Ascending aorta (tissue), 2 donors: ENCODE measurements around the gene LHX2. TPM values are rescaled to one million over a fixed set of nuclear protein-coding genes. Genes with fewer than 3 reads are reported as not detected.
"Not testable (repeated sequence)": the region's sequence is repeated elsewhere in the genome, so short reads cannot be mapped to it uniquely, and the experiment has no call there.

Experiments used
- DNase-seq, 2 donors: peaks; one replicate each; pipeline ENCODE4 v3.0.0-alpha.2; 2019; ENCODE audit warnings: low spot score in 2 of 2
- H3K27ac ChIP-seq, 2 donors: fragments of 200-600 bp; sonication (generic); one replicate each; pipeline ENCODE4 v1.5.1; 2016 to 2017; ENCODE audit warnings: mild to moderate bottlenecking in 1 of 2
- H3K27me3 ChIP-seq: fragments of 200-600 bp; sonication (generic); one replicate; pipeline ENCODE4 v1.5.1; 2017
- H3K36me3 ChIP-seq, 2 donors: fragments of 200-600 bp; sonication (generic); one replicate each; pipeline ENCODE4 v1.5.1; 2016
- H3K4me1 ChIP-seq, 2 donors: fragments of 200-600 bp; sonication (generic); one replicate each; pipeline ENCODE4 v1.5.1; 2016 to 2017; ENCODE audit warnings: mild to moderate bottlenecking in 1 of 2
- H3K4me3 ChIP-seq, 2 donors: fragments of 200-600 bp; sonication (generic); one replicate each; pipeline ENCODE4 v1.5.1; 2016 to 2017; ENCODE audit warnings: mild to moderate bottlenecking in 1 of 2
- H3K9me3 ChIP-seq, 2 donors: fragments of 200-600 bp; sonication (generic); one replicate each; pipeline ENCODE4 v1.5.1; 2016
- intact Hi-C: fragments of 100-400 bp; cut with DNase I; formaldehyde crosslinking; loops from one replicate; pipeline ENCODE4 v1.15.1; 2023
- total RNA-seq: library from RNA; depleted of rRNA; stranded (reverse); fragments of >200 nt; gene quantifications from one replicate; pipeline ENCODE4 v1.1.0, GENCODE V29; 2016
- TF ChIP-seq, protein P1 (sequence below), 3 experiments: fragments of 200-600 bp in 2 of 3; fragments of 450-650 bp in 1 of 3; sonication (generic) in 2 of 3; IDR thresholded peaks; one replicate each; pipeline ENCODE4 v1.5.1; 2016 to 2019; ENCODE audit warnings: antibody characterized with exemption in 3 of 3, mild to moderate bottlenecking in 1 of 3, moderate library complexity in 1 of 3

Gene LHX2
- total RNA-seq, 1 donor from 2014 or later = not detected

DNA sequence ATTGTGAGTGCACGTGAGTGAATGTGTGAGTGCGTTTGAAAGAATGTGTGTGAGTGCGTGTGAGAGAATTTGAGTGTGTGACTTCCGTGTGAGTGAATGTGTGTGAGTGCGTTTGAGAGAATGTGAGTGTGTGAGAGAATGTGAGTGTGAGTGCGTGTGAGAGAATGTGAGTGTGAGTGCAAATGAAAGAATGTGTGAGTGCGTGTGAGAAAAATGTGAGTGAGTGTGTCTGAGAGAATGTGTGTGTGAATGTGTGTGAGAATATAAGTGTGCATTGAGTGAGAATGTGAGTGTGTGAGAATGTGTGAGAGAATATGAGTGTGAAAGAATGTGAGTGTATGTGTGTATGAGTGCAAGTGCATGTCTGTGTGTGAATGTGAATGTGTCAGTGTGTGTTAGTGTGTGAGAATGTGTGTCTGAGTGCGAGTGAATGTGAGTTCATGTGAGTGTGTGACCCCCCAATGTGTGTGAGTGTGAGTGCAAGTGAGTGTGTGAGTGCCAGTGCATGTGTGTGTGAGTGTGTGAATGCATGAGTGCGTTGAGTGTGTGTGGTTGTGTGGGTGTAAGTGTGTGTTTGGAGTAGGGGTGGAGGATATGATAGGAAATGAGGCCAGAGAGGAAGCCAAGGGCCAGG, 37.9 kb upstream of the LHX2 start:
- intact Hi-C loops = no loop called here

DNA sequence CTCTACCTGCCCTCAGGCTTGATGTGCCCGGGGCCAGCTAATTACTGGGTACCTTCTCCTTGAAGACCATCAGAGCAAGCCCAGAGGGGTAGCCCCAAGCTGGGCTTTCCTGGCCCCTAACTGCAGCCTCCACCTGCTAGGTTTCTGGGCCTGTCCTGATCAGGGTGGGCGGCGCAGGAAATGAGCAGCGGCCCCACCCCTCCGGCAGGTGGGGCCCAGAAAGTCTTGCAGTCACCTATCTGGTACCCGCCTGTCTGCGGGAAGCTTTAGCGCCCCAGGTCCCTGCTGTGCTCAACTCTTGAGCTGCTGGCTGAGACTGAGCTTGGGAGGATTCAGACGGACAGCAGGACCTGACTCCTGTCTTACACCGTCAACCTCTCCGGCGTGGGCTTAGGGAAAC, 37.1 kb upstream of the LHX2 start:
- intact Hi-C loops = no loop called here
- Histone ChIP-seq H3K4me1 (no peaks in the 10 kb centered on the region), H3K4me3 (no peak overlapping the region), H3K36me3 (no peaks in the 10 kb centered on the region), H3K9me3 (no peaks in the 10 kb centered on the region), H3K27ac (no peak overlapping the region), H3K27me3 (no peaks in the 10 kb centered on the region)
- DNase-seq = no peak
- TF ChIP-seq, protein P1, sequence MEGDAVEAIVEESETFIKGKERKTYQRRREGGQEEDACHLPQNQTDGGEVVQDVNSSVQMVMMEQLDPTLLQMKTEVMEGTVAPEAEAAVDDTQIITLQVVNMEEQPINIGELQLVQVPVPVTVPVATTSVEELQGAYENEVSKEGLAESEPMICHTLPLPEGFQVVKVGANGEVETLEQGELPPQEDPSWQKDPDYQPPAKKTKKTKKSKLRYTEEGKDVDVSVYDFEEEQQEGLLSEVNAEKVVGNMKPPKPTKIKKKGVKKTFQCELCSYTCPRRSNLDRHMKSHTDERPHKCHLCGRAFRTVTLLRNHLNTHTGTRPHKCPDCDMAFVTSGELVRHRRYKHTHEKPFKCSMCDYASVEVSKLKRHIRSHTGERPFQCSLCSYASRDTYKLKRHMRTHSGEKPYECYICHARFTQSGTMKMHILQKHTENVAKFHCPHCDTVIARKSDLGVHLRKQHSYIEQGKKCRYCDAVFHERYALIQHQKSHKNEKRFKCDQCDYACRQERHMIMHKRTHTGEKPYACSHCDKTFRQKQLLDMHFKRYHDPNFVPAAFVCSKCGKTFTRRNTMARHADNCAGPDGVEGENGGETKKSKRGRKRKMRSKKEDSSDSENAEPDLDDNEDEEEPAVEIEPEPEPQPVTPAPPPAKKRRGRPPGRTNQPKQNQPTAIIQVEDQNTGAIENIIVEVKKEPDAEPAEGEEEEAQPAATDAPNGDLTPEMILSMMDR (IDR thresholded peaks at IDR 0.05) = no peak

More for the DNA sequence above, 37.9 kb upstream of the LHX2 start:
- H3K4me1 ChIP-seq = no peaks in the 10 kb centered on the region
- no peaks in the 10 kb centered on the region for H3K27me3 ChIP-seq
- H3K36me3 ChIP-seq = no peaks in the 10 kb centered on the region
- TF ChIP-seq, protein P1 (IDR thresholded peaks at IDR 0.05) = no peak
- H3K9me3 ChIP-seq = no peaks in the 10 kb centered on the region
- H3K4me3 ChIP-seq = no peak overlapping the region
- no peak for DNase-seq
- H3K27ac ChIP-seq = no peak overlapping the region

DNA sequence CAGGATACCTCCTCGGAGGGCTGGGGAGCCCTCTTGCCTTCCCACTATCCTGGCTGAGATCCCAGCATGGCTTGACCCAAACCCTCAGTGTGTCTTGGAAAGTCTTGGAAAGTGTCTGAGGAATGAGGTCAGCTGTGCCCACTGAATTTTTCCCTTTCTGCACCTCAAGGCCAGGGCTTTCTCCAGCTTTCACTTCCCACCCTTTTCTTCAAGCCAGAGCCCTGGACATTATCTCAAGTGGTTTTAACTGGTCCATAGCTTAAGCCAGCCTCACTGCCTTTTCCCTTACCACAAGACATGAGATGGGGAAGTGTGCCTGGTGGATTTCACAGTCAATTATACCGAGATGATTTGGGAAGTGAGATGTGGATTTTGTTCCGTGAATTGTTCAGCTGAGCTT, 35.7 kb upstream of the LHX2 start:
- Histone ChIP-seq H3K36me3 (no peaks in the 10 kb centered on the region), H3K4me1 (no peaks in the 10 kb centered on the region), H3K27me3 (peaks cover 4% of the 10 kb centered on the region), H3K9me3 (no peaks in the 10 kb centered on the region), H3K4me3 (no peak overlapping the region), H3K27ac (no peak overlapping the region)
- TF ChIP-seq, protein P1 (IDR thresholded peaks at IDR 0.05) = no peak
- no peak for DNase-seq
- intact Hi-C loops = no loop called here

- H3K4me1 ChIP-seq, H3K9me3 ChIP-seq, H3K27ac ChIP-seq, DNase-seq, intact Hi-C loops, H3K27me3 ChIP-seq, H3K36me3 ChIP-seq, H3K4me3 ChIP-seq: not testable (repeated sequence)
These were observed 35.0 kb upstream of the LHX2 start for GRCh38 chr9:123976579-123976978.

- Histone ChIP-seq H3K27ac (no peak overlapping the region), H3K4me1 (no peaks in the 10 kb centered on the region), H3K9me3 (no peaks in the 10 kb centered on the region), H3K4me3 (no peak overlapping the region), H3K36me3 (no peaks in the 10 kb centered on the region), H3K27me3 (peaks cover 5% of the 10 kb centered on the region)
- TF ChIP-seq, protein P1 (IDR thresholded peaks at IDR 0.05) = no peak
- intact Hi-C loops = no loop called here
- DNase-seq = no peak
These were observed 32.6 kb upstream of the LHX2 start for GRCh38 chr9:123978981-123979380.

DNA sequence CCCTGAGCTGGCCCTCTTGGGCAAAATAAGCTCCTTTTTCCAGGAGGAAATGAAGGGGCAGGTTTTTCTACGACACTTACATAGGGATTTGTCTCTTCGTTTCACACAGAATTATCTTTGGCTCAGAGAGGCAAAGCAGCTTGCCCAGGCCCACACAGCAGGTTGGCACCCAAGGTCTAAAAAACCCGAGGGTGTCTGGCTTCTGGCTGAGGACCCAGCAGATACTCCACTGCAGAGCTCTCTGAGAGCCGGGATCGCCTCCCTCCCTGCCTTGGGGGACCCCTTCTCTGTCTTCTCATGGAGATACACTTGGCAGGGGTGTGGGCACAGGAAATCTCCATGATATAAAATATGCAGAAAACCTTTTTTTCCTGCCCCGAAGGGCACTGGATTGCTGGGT, 29.0 kb upstream of the LHX2 start:
- H3K4me3 ChIP-seq = no peak overlapping the region
- TF ChIP-seq, protein P1 (IDR thresholded peaks at IDR 0.05) = no peak
- H3K9me3 ChIP-seq = no peaks in the 10 kb centered on the region
- no peak overlapping the region for H3K27ac ChIP-seq
- intact Hi-C loops = no loop called here
- H3K27me3 ChIP-seq = peaks cover 5% of the 10 kb centered on the region
- no peak for DNase-seq
- H3K4me1 ChIP-seq = no peaks in the 10 kb centered on the region
- H3K36me3 ChIP-seq = no peaks in the 10 kb centered on the region
